ENCODE results near the gene TM4SF1. TPM values are rescaled to one million over a fixed set of nuclear protein-coding genes. Genes with fewer than 3 reads are reported as not detected.

Gene TM4SF1
- polyA plus RNA-seq, 1 donor from 2014 or later: 0.81 TPM

GRCh38 chr3:149386299-149386606, 8.8 kb upstream of the TM4SF1 start:
- Histone ChIP-seq H3K79me2 (replicated peaks; ENCODE audit: insufficient read depth, low read length) (no peaks in the 10 kb centered on the region), H3F3A (ENCODE audit: insufficient read depth, low read length, poor library complexity, severe bottlenecking) (no peaks in the 10 kb centered on the region), H3K9ac (ENCODE audit: low read length) (no peak overlapping the region), H3K9me3 (ENCODE audit: low read length) (no peaks in the 10 kb centered on the region), H4K20me1 (ENCODE audit: insufficient read depth) (no peaks in the 10 kb centered on the region), H3K27me3 (ENCODE audit: insufficient read depth, low read depth, low read length) (no peaks in the 10 kb centered on the region), H3K4me3 (ENCODE audit: low read length) (no peak overlapping the region), H2AFZ (ENCODE audit: low read depth, low read length) (no peak overlapping the region), H3K9me2 (ENCODE audit: insufficient read depth, low read length) (no peaks in the 10 kb centered on the region), H3K27ac (ENCODE audit: low read length) (no peak overlapping the region), H3K36me3 (ENCODE audit: insufficient read depth, low read length) (no peaks in the 10 kb centered on the region), H3K4me2 (ENCODE audit: low read length) (no peak overlapping the region)
- no peak for TF ChIP-seq EP300 (conservative IDR thresholded peaks at IDR 0.05; ENCODE audit: poor library complexity, severe bottlenecking)
- TF ChIP-seq EZH2 (IDR thresholded peaks at IDR 0.05; ENCODE audit: borderline replicate concordance, insufficient read depth, low read length, poor library complexity, severe bottlenecking): no peak
- no peak for TF ChIP-seq MXI1 (conservative IDR thresholded peaks at IDR 0.05; ENCODE audit: poor library complexity, severe bottlenecking)
- TF ChIP-seq POLR2AphosphoS5 (IDR thresholded peaks at IDR 0.05): no peak
- TF ChIP-seq RAD21 (conservative IDR thresholded peaks at IDR 0.05): no peak
- TF ChIP-seq, protein P1, sequence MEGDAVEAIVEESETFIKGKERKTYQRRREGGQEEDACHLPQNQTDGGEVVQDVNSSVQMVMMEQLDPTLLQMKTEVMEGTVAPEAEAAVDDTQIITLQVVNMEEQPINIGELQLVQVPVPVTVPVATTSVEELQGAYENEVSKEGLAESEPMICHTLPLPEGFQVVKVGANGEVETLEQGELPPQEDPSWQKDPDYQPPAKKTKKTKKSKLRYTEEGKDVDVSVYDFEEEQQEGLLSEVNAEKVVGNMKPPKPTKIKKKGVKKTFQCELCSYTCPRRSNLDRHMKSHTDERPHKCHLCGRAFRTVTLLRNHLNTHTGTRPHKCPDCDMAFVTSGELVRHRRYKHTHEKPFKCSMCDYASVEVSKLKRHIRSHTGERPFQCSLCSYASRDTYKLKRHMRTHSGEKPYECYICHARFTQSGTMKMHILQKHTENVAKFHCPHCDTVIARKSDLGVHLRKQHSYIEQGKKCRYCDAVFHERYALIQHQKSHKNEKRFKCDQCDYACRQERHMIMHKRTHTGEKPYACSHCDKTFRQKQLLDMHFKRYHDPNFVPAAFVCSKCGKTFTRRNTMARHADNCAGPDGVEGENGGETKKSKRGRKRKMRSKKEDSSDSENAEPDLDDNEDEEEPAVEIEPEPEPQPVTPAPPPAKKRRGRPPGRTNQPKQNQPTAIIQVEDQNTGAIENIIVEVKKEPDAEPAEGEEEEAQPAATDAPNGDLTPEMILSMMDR (IDR thresholded peaks at IDR 0.05; ENCODE audit: poor library complexity, severe bottlenecking): no peak
- TF ChIP-seq SMC3 (conservative IDR thresholded peaks at IDR 0.05; ENCODE audit: poor library complexity): no peak
- TF ChIP-seq TAF1 (IDR thresholded peaks at IDR 0.05; ENCODE audit: low read depth): no peak
- TF ChIP-seq, protein P2, sequence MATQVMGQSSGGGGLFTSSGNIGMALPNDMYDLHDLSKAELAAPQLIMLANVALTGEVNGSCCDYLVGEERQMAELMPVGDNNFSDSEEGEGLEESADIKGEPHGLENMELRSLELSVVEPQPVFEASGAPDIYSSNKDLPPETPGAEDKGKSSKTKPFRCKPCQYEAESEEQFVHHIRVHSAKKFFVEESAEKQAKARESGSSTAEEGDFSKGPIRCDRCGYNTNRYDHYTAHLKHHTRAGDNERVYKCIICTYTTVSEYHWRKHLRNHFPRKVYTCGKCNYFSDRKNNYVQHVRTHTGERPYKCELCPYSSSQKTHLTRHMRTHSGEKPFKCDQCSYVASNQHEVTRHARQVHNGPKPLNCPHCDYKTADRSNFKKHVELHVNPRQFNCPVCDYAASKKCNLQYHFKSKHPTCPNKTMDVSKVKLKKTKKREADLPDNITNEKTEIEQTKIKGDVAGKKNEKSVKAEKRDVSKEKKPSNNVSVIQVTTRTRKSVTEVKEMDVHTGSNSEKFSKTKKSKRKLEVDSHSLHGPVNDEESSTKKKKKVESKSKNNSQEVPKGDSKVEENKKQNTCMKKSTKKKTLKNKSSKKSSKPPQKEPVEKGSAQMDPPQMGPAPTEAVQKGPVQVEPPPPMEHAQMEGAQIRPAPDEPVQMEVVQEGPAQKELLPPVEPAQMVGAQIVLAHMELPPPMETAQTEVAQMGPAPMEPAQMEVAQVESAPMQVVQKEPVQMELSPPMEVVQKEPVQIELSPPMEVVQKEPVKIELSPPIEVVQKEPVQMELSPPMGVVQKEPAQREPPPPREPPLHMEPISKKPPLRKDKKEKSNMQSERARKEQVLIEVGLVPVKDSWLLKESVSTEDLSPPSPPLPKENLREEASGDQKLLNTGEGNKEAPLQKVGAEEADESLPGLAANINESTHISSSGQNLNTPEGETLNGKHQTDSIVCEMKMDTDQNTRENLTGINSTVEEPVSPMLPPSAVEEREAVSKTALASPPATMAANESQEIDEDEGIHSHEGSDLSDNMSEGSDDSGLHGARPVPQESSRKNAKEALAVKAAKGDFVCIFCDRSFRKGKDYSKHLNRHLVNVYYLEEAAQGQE (IDR thresholded peaks at IDR 0.05; ENCODE audit: borderline replicate concordance): no peak

DNA sequence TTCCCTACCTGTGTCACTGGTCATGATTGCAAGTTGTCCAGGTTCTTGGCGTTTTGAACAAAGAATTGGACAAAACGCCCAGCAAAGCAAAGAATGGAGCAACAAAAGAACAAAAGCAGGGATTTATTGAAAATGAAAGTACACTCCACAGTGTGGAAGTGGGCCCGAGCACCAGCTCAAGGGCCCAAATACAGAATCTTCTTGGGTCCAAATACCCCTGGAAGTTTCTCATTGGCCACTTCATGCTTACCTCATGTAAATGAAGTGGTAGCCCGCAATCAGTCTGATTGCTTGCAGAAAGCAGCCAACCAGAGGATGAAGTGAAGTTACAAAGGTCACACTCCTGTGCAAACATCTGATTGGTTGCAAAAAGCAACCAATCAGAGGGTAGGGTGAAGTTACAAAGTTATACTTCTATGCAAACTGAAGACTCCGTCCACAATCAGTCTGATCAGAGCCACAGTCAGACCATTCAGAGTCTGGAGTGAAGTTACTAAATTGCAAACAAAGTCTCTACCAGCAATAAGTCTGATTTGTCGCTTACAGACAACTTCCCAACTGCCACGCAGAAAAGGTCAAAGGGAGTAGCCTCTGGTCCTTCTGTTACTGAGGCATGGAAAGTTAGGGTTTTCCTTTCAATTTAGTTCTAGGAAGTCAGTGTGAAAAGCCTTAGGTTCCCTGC, 8.3 kb upstream of the TM4SF1 start:
- no peak for TF ChIP-seq MXI1 (conservative IDR thresholded peaks at IDR 0.05; ENCODE audit: poor library complexity, severe bottlenecking)
- TF ChIP-seq POLR2AphosphoS5 (IDR thresholded peaks at IDR 0.05): no peak
- TF ChIP-seq, protein P2 (IDR thresholded peaks at IDR 0.05; ENCODE audit: borderline replicate concordance): no peak
- TF ChIP-seq RAD21 (conservative IDR thresholded peaks at IDR 0.05): no peak
- no peak for TF ChIP-seq EZH2 (IDR thresholded peaks at IDR 0.05; ENCODE audit: borderline replicate concordance, insufficient read depth, low read length, poor library complexity, severe bottlenecking)
- TF ChIP-seq SMC3 (conservative IDR thresholded peaks at IDR 0.05; ENCODE audit: poor library complexity): no peak
- no peak for TF ChIP-seq EP300 (conservative IDR thresholded peaks at IDR 0.05; ENCODE audit: poor library complexity, severe bottlenecking)
- TF ChIP-seq, protein P1 (IDR thresholded peaks at IDR 0.05; ENCODE audit: poor library complexity, severe bottlenecking): no peak
- no peak for TF ChIP-seq TAF1 (IDR thresholded peaks at IDR 0.05; ENCODE audit: low read depth)
- Histone ChIP-seq H3K79me2 (replicated peaks; ENCODE audit: insufficient read depth, low read length) (no peaks in the 10 kb centered on the region), H4K20me1 (ENCODE audit: insufficient read depth) (no peaks in the 10 kb centered on the region), H3K4me2 (ENCODE audit: low read length) (no peak overlapping the region), H3K36me3 (ENCODE audit: insufficient read depth, low read length) (no peaks in the 10 kb centered on the region), H2AFZ (ENCODE audit: low read depth, low read length) (no peak overlapping the region), H3K27me3 (ENCODE audit: insufficient read depth, low read depth, low read length) (no peaks in the 10 kb centered on the region), H3K4me3 (ENCODE audit: low read length) (no peak overlapping the region), H3K9me3 (ENCODE audit: low read length) (no peaks in the 10 kb centered on the region), H3K9ac (ENCODE audit: low read length) (no peak overlapping the region), H3F3A (ENCODE audit: insufficient read depth, low read length, poor library complexity, severe bottlenecking) (no peaks in the 10 kb centered on the region), H3K27ac (ENCODE audit: low read length) (no peak overlapping the region), H3K9me2 (ENCODE audit: insufficient read depth, low read length) (no peaks in the 10 kb centered on the region)

All from neural cell (in vitro differentiated cells).